ENCODE results near the gene C7orf57. TPM values are rescaled to one million over a fixed set of nuclear protein-coding genes. Genes with fewer than 3 reads are reported as not detected.
"Not testable (repeated sequence)": the region's sequence is repeated elsewhere in the genome, so short reads cannot be mapped to it uniquely, and the experiment has no call there.

C7orf57 gene
- total and polyA plus RNA-seq, 7 donors: not detected

DNA sequence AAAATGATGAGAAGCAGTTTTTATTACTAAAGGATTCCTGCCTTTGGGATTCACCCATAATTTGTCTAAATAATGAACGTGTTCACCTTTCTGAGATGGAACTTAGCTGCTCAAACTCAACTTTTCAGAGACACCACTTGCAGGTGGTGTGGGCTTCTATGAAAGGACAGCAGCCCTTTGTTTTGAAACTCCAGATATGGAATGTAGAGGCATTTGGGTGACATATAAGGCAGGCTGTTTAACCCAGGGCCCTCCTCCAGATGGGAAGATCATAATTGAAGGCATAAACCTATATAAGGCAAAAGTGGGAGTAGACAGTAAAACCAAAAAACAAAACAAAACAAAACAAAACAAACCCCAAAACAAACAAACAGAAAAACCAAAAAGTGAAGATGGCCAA, 44.1 kb upstream of the C7orf57 start:
- WGBS, 2 donors: 81 to 92% methylated on average over 1 of the region's 1 CpG
- H3K4me3 ChIP-seq: peak overlapping the region; percentile 23 to 57 (median 52)

GRCh38 chr7:47991741-47992311, 43.5 kb upstream of the C7orf57 start:
- Histone ChIP-seq H3K27ac (peak overlapping the region; percentile 25 to 72 (median 56)), H3K36me3 (no peaks in the 10 kb centered on the region), H3K4me1 (peaks cover 0 to 12% (median 5%) of the 10 kb centered on the region in 4 donors), H3K4me3 (peak overlapping the region; percentile 23 to 57 (median 52)), H3K27me3 (no peaks in the 10 kb centered on the region), H3K9me3 (no peaks in the 10 kb centered on the region)
- peak; percentile 91 for DNase-seq
- TF ChIP-seq, protein P1, sequence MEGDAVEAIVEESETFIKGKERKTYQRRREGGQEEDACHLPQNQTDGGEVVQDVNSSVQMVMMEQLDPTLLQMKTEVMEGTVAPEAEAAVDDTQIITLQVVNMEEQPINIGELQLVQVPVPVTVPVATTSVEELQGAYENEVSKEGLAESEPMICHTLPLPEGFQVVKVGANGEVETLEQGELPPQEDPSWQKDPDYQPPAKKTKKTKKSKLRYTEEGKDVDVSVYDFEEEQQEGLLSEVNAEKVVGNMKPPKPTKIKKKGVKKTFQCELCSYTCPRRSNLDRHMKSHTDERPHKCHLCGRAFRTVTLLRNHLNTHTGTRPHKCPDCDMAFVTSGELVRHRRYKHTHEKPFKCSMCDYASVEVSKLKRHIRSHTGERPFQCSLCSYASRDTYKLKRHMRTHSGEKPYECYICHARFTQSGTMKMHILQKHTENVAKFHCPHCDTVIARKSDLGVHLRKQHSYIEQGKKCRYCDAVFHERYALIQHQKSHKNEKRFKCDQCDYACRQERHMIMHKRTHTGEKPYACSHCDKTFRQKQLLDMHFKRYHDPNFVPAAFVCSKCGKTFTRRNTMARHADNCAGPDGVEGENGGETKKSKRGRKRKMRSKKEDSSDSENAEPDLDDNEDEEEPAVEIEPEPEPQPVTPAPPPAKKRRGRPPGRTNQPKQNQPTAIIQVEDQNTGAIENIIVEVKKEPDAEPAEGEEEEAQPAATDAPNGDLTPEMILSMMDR (IDR thresholded peaks at IDR 0.05): peak in 3 of 4 experiments; percentile 33 to 65 (median 49)
- no peak for TF ChIP-seq POLR2AphosphoS5 (IDR thresholded peaks at IDR 0.05)
- intact Hi-C loops (cut with DNase I): loop anchor here (1.0 kb wide), 1 partner anchor 118 kb away; no protein-coding TSS in a partner anchor
- whole genome bisulfite sequencing, 2 donors: 2 to 3% methylated on average over 26 of the region's 26 CpGs

More for the DNA sequence above, 44.1 kb upstream of the C7orf57 start:
- peak overlapping the region in 3 of 4 donors; percentile 48 to 72 (median 64) for H3K27ac ChIP-seq
- H3K27me3 ChIP-seq: no peaks in the 10 kb centered on the region
- DNase-seq: no peak
- intact Hi-C loops (cut with DNase I): no loop called here
- H3K4me1 ChIP-seq: peaks cover 0 to 12% (median 5%) of the 10 kb centered on the region in 4 donors
- TF ChIP-seq POLR2A (IDR thresholded peaks at IDR 0.05): no peak
- TF ChIP-seq POLR2AphosphoS5 (IDR thresholded peaks at IDR 0.05): no peak
- TF ChIP-seq EP300 (IDR thresholded peaks at IDR 0.05): no peak
- TF ChIP-seq, protein P1 (IDR thresholded peaks at IDR 0.05): no peak
- H3K9me3 ChIP-seq: no peaks in the 10 kb centered on the region
- no peaks in the 10 kb centered on the region for H3K36me3 ChIP-seq

GRCh38 chr7:47992446-47992845, 42.9 kb upstream of the C7orf57 start:
- TF ChIP-seq POLR2AphosphoS5 (IDR thresholded peaks at IDR 0.05): no peak
- no peak for TF ChIP-seq POLR2A (IDR thresholded peaks at IDR 0.05)
- no peak for TF ChIP-seq EP300 (IDR thresholded peaks at IDR 0.05)
- TF ChIP-seq, protein P1 (IDR thresholded peaks at IDR 0.05): no peak
- no peak for DNase-seq
- intact Hi-C loops (cut with DNase I): loop anchor here (1.0 kb wide), 1 partner anchor 118 kb away; no protein-coding TSS in a partner anchor
- Histone ChIP-seq H3K9me3 (no peaks in the 10 kb centered on the region), H3K4me1 (peaks cover 0 to 12% (median 5%) of the 10 kb centered on the region in 4 donors), H3K36me3 (no peaks in the 10 kb centered on the region), H3K4me3 (peak overlapping the region in 2 of 4 donors; percentile 56 to 57), H3K27me3 (no peaks in the 10 kb centered on the region), H3K27ac (peak overlapping the region; percentile 25 to 72 (median 56))
- 51 to 64% methylated on average over 3 of the region's 3 CpGs for WGBS, 2 donors

- TF ChIP-seq EP300 (IDR thresholded peaks at IDR 0.05) (no peak), POLR2A (IDR thresholded peaks at IDR 0.05) (no peak), POLR2AphosphoS5 (IDR thresholded peaks at IDR 0.05) (no peak)
- TF ChIP-seq, protein P1 (IDR thresholded peaks at IDR 0.05): no peak
- Histone ChIP-seq H3K27ac (no peak overlapping the region), H3K4me3 (no peak overlapping the region), H3K4me1 (no peaks in the 10 kb centered on the region), H3K36me3 (no peaks in the 10 kb centered on the region), H3K9me3 (no peaks in the 10 kb centered on the region), H3K27me3 (no peaks in the 10 kb centered on the region)
- DNase-seq: no peak
- WGBS, 2 donors: 96% methylated on average over 12 of the region's 12 CpGs
- intact Hi-C loops (cut with DNase I): no loop called here
Observed at GRCh38 chr7:47999413-47999812, 35.9 kb upstream of the C7orf57 start.

DNA sequence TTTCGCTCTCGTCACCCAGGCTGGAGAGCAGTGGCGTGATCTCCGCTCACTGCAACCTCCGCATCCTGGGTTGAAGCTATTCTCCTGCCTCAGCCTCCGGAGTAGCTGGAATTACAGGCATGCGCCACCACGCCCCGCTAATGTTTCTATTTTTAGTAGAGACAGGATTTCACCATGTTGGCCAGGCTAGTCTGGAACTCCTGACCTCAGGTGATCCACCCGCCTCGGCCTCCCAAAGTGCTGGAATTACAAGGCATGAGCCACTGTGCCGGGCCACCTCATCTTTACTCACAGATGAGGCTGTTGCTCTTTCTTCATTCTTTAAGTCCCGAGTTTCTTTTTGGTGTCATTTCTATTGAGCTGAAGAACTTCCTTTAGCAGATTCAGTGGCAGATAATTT, 35.2 kb upstream of the C7orf57 start:
- H3K36me3 ChIP-seq; H3K4me3 ChIP-seq; H3K9me3 ChIP-seq; H3K4me1 ChIP-seq; H3K27ac ChIP-seq; DNase-seq; H3K27me3 ChIP-seq; intact Hi-C loops (cut with DNase I): not testable (repeated sequence)
- 94% methylated on average over 13 of the region's 13 CpGs for WGBS, 2 donors

Measured in sigmoid colon (tissue), 7 donors.